ENCODE measurements around the gene RBKS. TPM values are rescaled to one million over a fixed set of nuclear protein-coding genes. Genes with fewer than 3 reads are reported as not detected.

Gene RBKS
- total and polyA plus RNA-seq, 2 of the 13 experiments (the other 11 are each of a cell fraction or from before 2014, with no cell fraction given) = 7.7 to 8.3 TPM

- Histone ChIP-seq H3K27me3 (ENCODE audit: control insufficient read depth in 1 of 2, insufficient read depth in 2 of 2, low read length in 2 of 2) (no peaks in the 10 kb centered on the region), H3K9me3 (ENCODE audit: low read length) (0 out of 2 replicates have a peak, but pooled peaks cover 4% of the 10 kb centered on the region), H3K4me1 (ENCODE audit: insufficient read depth, low read length) (no peaks in the 10 kb centered on the region), H3K4me2 (ENCODE audit: low read depth, low read length) (no peak overlapping the region), H3K79me2 (ENCODE audit: insufficient read depth, low read length) (no peaks in the 10 kb centered on the region), H3K9ac (ENCODE audit: insufficient read depth, low read depth, low read length) (no peak overlapping the region), H4K20me1 (ENCODE audit: insufficient read depth, low read length) (no peaks in the 10 kb centered on the region), H3K36me3 (replicated peaks in 1 of 2; ENCODE audit: control insufficient read depth in 1 of 2, insufficient read depth in 2 of 2, low read length in 2 of 2) (0 out of 5 replicates have a peak, but pooled peaks cover 0 to 3% of the 10 kb centered on the region in 2 experiments), H3K4me3 (replicated peaks in 1 of 3; ENCODE audit: insufficient read depth in 1 of 3, low read depth in 2 of 3, low read length in 3 of 3) (no peak overlapping the region), H3K27ac (ENCODE audit: extremely low read length, insufficient read depth, low read length) (no peak overlapping the region), H2AFZ (ENCODE audit: low read length) (no peak overlapping the region)
- intact Hi-C loops (cut with micrococcal nuclease; ENCODE audit: unreplicated experiment) = no loop called here
- ATAC-seq = no peak
- 90% methylated on average over 5 of the region's 5 CpGs for WGBS (ENCODE audit: low lambda C conversion rate)
- CTCF ChIA-PET (ENCODE audit: low intra/inter-chr PET ratio, low total read pairs) = no interaction called here
- POLR2A ChIA-PET = no interaction called here
- in situ Hi-C loops (cut with HindIII; ENCODE audit: extremely low pct_ligation_motif_present, low pct_unique_long_range_greater_than_20kb) = no loop called here
- no peak for FAIRE-seq
- BruUV-seq (replicated peaks) = no TSS peak
- TF ChIP-seq, protein P1, sequence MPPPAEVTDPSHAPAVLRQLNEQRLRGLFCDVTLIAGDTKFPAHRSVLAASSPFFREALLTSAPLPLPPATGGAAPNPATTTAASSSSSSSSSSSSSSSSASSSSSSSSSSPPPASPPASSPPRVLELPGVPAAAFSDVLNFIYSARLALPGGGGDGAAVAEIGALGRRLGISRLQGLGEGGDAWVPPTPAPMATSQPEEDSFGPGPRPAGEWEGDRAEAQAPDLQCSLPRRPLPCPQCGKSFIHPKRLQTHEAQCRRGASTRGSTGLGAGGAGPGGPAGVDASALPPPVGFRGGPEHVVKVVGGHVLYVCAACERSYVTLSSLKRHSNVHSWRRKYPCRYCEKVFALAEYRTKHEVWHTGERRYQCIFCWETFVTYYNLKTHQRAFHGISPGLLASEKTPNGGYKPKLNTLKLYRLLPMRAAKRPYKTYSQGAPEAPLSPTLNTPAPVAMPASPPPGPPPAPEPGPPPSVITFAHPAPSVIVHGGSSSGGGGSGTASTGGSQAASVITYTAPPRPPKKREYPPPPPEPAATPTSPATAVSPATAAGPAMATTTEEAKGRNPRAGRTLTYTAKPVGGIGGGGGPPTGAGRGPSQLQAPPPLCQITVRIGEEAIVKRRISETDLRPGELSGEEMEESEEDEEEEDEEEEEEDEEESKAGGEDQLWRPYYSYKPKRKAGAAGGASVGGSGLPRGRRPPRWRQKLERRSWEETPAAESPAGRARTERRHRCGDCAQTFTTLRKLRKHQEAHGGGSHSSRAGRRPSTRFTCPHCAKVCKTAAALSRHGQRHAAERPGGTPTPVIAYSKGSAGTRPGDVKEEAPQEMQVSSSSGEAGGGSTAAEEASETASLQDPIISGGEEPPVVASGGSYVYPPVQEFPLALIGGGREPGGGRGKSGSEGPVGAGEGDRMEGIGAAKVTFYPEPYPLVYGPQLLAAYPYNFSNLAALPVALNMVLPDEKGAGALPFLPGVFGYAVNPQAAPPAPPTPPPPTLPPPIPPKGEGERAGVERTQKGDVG (CRISPR knock-in tag; IDR thresholded peaks at IDR 0.05; ENCODE audit: borderline replicate concordance) = no peak
- TF ChIP-seq ERF (CRISPR knock-in tag; IDR thresholded peaks at IDR 0.05) = no peak
- TF ChIP-seq STAG1 (CRISPR knock-in tag; IDR thresholded peaks at IDR 0.05) = peak; percentile 16; the same call in 1 of the 2 replicates
- TF ChIP-seq ISL2 (CRISPR knock-in tag; IDR thresholded peaks at IDR 0.05) = no peak
- DNase-seq (ENCODE audit: low spot score) = no peak
Observed at GRCh38 chr2:27823569-27823968, 66.6 kb downstream of the RBKS start.

DNA sequence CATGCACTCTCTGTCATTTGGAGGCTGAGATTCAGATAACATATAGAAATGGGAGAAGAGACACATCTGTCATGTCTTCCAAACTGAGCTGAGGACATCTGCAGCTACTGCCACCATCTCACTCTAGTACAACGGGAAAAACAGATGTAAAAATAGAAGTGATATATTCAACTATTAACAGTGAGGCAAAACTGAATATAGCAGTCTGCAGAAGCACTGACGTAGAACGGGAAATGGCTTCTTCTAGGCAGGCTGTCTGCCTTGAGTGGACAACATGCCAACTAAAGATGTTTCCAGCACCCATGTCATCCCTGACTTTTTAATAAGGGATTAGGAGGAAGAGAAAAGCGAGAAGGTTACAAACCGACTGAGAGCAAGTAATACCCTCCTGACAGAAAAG is 67.1 kb downstream of the RBKS start:
- H3K9me3 ChIP-seq (ENCODE audit: low read length) = 0 out of 2 replicates have a peak, but pooled peaks cover 4% of the 10 kb centered on the region
- POLR2A ChIA-PET = no interaction called here
- intact Hi-C loops (cut with micrococcal nuclease; ENCODE audit: unreplicated experiment) = no loop called here
- H3K4me3 ChIP-seq (replicated peaks in 1 of 3; ENCODE audit: insufficient read depth in 1 of 3, low read depth in 2 of 3, low read length in 3 of 3) = no peak overlapping the region
- no TSS peak for BruUV-seq (replicated peaks)
- no peaks in the 10 kb centered on the region for H3K27me3 ChIP-seq (ENCODE audit: control insufficient read depth in 1 of 2, insufficient read depth in 2 of 2, low read length in 2 of 2)
- in situ Hi-C loops (cut with HindIII; ENCODE audit: extremely low pct_ligation_motif_present, low pct_unique_long_range_greater_than_20kb) = no loop called here
- H4K20me1 ChIP-seq (ENCODE audit: insufficient read depth, low read length) = no peaks in the 10 kb centered on the region
- DNase-seq (ENCODE audit: low spot score) (no peak), ATAC-seq (no peak), FAIRE-seq (no peak)
- H3K36me3 ChIP-seq (replicated peaks in 1 of 2; ENCODE audit: control insufficient read depth in 1 of 2, insufficient read depth in 2 of 2, low read length in 2 of 2) = 0 out of 5 replicates have a peak, but pooled peaks cover 0 to 3% of the 10 kb centered on the region in 2 experiments
- no peak overlapping the region for H3K4me2 ChIP-seq (ENCODE audit: low read depth, low read length)
- WGBS (ENCODE audit: low lambda C conversion rate) = 88% methylated on average over 5 of the region's 5 CpGs
- no peak overlapping the region for H3K9ac ChIP-seq (ENCODE audit: insufficient read depth, low read depth, low read length)
- no peak overlapping the region for H2AFZ ChIP-seq (ENCODE audit: low read length)
- H3K27ac ChIP-seq (ENCODE audit: extremely low read length, insufficient read depth, low read length) = no peak overlapping the region
- H3K4me1 ChIP-seq (ENCODE audit: insufficient read depth, low read length) = no peaks in the 10 kb centered on the region
- CTCF ChIA-PET (ENCODE audit: low intra/inter-chr PET ratio, low total read pairs) = no interaction called here
- TF ChIP-seq ZNF546 (CRISPR knock-in tag; conservative IDR thresholded peaks at IDR 0.05) = no peak
- H3K79me2 ChIP-seq (ENCODE audit: insufficient read depth, low read length) = no peaks in the 10 kb centered on the region

Data from HepG2 (cell line).